Stimulated activated CD8-positive, alpha-beta memory T cell treated with anti-CD3 and anti-CD28 coated beads, Interleukin-2, amount 100 ng/mL, for 48 hours (primary cell): ENCODE measurements around the gene FREM3.
"Not testable (repeated sequence)": the region's sequence is repeated elsewhere in the genome, so short reads cannot be mapped to it uniquely, and the experiment has no call there.

Experiments
- DNase-seq, 2 donors: peaks; one replicate each; pipeline ENCODE4 v3.0.0-alpha.2; 2020; ENCODE audit warnings: low read depth in 2 of 2

Gene FREM3

DNA sequence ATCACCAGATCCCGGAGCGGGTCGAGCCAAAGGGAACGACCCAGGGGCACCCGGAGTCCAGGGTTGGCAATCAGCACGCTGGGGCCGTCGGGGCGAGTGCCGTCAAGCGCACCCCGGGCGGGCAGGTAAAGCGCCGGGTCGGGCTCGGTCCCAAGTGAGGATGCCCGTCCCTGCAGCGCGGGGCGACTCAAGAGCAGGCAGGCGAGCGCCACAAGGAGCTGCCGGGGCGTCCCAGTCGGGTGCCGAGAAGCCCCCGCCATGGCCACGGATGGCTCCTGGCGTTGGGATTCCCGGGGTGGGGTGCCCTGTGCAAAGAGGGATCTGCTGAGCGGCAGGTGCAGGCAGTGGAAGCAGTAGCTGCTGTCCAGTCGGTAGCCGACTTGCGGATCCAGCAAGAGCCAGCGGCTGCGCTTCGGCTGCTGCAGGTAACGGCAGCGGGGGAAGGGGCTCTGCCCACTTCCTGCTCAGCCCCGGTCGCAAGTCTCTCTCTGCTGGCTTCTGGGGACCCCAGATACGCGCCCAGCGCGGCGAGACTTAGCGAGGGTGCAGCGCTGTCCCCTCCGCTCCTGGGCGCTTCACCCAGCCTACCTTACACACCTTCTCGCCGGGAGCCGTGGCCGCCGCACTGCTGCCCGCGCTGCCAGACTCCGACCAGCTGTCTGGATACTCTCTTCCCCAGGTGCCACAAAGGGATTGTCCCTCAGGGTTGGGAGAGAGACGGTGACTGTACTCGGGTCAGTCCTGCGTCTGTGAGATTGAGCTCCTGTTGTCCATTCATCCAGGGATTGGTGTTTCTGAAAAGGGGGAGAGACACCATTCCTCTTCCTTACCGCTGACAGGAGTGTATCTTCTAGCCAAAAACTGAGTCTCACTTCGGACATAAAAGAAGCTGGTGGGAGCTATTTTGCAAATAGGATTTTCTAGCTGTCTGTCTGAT lies at the start of gene FREM3:
Gene FREM3, minus strand, starts transcription at position 260 of the 937 bp plus-strand sequence. Its CDS starts 0 bp downstream, at position 260.
- DNase-seq: no peak

GRCh38 chr4:143745874-143746273 lies 45.4 kb upstream of the FREM3 start:
- DNase-seq: no peak

- no peak for DNase-seq
Observed at GRCh38 chr4:143743591-143743990, 43.1 kb upstream of the FREM3 start.

DNA sequence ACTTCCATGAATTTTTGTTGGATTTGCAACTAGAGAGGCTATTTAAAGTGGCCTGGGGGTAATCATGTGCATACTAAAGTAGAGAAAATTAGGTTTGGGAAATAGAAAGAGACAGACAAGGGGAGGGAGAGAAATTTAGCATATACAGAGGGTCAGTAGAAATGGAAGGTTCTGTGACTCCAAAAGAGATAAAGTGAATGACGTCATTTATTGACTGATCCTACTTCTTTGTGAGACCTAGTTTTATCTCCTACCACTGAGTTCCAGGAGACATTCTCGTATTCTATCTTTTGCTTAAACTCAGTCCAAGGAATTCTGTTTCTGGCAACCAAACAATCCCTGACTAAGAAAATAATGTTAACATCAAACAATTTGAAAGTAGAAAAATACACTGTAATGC lies 42.4 kb upstream of the FREM3 start:
- no peak for DNase-seq

DNA sequence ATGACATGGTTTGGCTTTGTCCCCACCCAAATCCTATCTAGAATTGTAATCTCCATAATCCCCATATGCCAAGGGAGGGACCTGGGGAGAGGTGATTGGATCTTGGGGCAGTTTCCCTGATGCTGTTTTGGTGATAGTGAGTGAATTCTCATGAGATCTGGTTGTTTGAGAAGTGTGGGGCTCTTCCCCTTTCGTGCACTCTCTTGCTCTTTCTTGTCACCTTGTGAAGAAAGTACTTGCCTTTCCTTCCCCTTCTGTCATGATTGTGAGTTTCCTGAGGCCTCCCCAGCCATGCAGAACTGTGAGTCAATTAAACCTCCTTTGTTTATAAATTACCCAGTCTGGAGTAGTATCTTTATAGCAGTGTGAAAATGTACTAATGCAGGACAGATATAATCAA lies 36.4 kb upstream of the FREM3 start:
- no peak for DNase-seq

DNA sequence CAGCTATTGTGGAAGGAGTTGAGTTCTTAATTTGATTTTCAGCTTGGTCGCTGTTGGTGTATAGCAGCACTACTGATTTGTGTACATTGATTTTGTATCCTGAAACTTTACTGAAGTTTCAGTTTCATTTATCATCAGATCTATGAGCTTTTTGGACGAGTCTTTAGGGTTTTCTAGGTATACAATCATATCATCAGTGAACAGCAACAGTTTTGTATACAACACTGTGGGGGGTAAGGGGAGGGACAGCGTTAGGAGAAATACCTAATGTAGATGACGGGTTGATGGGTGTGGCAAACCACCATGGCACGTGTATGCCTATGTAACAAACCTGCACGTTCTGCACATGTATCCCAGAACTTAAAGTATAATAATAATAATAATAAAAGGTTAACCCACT lies 35.6 kb upstream of the FREM3 start:
- DNase-seq: not testable (repeated sequence)

- no peak for DNase-seq
Observed at GRCh38 chr4:143728166-143728565, 27.7 kb upstream of the FREM3 start.

- DNase-seq: no peak
Observed at GRCh38 chr4:143726714-143727113, 26.2 kb upstream of the FREM3 start.

GRCh38 chr4:143721317-143721716 lies 20.8 kb upstream of the FREM3 start:
- DNase-seq: no peak

DNA sequence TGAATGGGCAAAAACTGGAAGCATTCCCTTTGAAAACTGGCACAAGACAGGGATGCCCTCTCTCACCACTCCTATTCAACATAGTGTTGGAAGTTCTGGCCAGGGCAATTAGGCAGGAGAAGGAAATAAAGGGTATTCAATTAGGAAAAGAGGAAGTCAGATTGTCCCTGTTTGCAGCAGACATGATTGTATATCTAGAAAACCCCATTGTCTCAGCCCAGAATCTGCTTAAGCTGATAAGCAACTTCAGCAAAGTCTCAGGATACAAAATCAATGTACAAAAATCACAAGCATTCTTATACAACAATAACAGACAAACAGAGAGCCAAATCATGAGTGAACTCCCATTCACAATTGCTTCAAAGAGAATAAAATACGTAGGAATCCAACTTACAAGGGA lies 18.3 kb upstream of the FREM3 start:
- DNase-seq: not testable (repeated sequence)

- no peak for DNase-seq
Observed at GRCh38 chr4:143713955-143714625, 13.6 kb upstream of the FREM3 start.

GRCh38 chr4:143713553-143713952 lies 13.1 kb upstream of the FREM3 start:
- no peak for DNase-seq

GRCh38 chr4:143712155-143712550 lies 11.7 kb upstream of the FREM3 start:
- DNase-seq: no peak

DNA sequence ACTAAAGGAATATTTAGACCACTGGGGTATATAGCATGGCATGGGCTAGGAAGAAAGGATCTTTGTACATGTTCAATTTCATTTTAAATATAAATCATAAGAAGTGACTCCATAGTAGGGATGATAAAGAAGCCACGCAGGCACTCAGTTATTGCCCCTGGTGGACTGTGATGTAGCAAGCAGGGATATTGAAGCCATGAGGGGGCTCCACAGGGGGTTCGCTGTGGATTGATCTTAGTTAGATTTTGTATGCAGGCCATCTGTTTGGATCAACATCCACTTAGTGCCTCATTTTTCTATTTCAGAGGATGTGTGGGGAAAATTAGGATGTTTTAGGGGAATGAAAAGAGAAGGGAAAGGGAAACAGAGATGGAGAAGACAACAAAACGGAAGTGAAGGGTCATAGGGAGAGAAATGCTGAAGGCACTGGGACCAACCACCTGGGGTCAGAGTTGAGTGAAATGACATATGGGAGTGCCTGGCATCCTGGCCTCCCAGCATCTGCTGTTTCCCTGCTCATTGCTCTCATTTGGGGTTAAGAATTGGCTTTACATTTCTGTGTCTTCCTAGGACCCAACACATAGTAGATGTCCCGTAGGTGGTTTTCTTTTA lies 11.2 kb upstream of the FREM3 start:
- DNase-seq: no peak

DNA sequence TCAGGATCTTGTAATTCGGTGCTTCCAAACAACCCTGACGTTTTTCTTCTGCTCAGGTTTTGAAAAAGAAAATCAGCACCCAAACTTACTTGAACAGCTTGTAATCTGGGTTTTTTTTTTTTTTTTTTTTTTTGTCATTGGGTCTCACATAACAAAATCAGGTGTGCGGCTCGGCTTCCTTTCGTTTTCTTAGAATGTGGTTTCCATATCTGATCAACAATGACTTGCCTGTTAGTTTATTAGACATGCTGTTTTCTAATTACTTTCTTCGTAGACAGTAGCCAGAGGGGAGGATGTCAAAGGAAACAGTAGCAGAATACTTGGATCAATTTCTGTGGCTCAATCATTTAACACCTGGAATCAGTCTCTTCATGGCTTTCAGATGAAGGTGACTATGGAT lies 890 bp upstream of the FREM3 start:
- DNase-seq: no peak

GRCh38 chr4:143700046-143700415 lies 444 bp downstream of the FREM3 start:
- no peak for DNase-seq

DNA sequence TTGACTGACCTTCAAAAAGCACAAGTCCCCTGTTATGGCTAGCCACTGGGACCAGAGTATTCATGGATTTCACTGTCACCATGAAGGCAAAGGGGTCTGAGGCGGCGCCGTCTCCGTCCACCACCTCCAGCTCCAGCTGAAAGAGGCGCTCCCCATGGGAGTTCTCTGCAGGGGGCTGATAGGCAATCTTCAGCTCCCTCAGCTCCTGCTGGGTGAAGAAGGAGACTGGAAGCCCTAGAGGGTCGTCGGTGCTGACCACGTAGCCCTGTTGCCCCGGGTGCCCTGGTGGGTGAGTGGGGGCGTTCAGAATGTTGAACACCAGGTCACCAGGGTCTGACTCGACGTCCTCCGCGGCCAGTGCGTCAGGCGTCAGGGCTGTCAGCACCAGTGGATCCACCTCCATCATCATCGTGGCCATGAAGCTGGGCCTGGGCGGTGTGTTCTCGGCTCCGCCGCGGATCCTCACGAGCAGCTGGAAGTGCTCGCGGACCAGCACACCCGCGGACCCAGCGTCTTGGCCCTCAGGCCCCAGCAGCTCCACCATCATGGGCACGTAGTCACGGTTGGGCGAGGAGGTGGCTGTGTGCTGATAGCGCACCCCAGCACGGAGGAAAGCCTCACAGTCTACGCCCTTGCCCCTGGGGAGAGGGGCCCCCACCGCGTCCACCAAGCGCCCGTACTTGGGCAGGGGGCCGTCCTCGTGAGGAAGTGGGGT lies 987 bp downstream of the FREM3 start:
- no peak for DNase-seq

- DNase-seq: no peak
Observed at GRCh38 chr4:143693856-143694255, 6.6 kb downstream of the FREM3 start.

DNA sequence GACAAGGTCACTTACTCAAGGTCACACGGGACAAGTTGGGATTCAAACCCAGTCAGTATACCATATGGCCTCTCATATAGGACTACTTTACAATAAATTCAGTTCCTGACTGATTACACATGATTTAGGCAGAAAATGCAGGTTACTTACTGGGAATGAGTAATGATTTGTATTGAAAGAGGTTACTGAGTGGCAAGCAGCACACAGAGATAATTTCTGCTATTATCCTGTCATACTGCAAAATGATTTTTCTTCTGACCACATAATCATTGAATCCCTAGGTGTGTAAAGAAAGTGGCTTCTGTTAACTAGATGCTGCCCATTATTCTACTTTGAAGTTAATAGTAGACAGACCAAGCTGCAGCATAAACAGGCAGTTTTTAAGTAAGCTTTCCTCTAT lies 8.2 kb downstream of the FREM3 start:
- DNase-seq: no peak

- no peak for DNase-seq
Observed at GRCh38 chr4:143679434-143679833, 21.0 kb downstream of the FREM3 start.

GRCh38 chr4:143673629-143674028 lies 26.8 kb downstream of the FREM3 start:
- DNase-seq: not testable (repeated sequence)

GRCh38 chr4:143668930-143669552 lies 31.4 kb downstream of the FREM3 start:
- no peak for DNase-seq
